Measurements from ENCODE around the gene TMED4. TPM values are rescaled to one million over a fixed set of nuclear protein-coding genes. Genes with fewer than 3 reads are reported as not detected.
"Not testable (repeated sequence)": the region's sequence is repeated elsewhere in the genome, so short reads cannot be mapped to it uniquely, and the experiment has no call there.

Gene TMED4
- total RNA-seq, 1 donor from 2014 or later, result 90.7 TPM

- Mint-ChIP-seq H3K4me3 (ENCODE audit: unreplicated experiment) (no peak overlapping the region), H3K36me3 (ENCODE audit: unreplicated experiment) (no peaks in the 10 kb centered on the region), H3K4me1 (ENCODE audit: low read depth, unreplicated experiment) (peaks cover 5% of the 10 kb centered on the region), H3K9me3 (ENCODE audit: unreplicated experiment) (peaks cover 18% of the 10 kb centered on the region), H3K27me3 (ENCODE audit: unreplicated experiment) (peaks cover 13% of the 10 kb centered on the region), H3K27ac (ENCODE audit: unreplicated experiment) (no peak overlapping the region)
- DNase-seq, result no peak
- TF ChIP-seq CTCF (IDR thresholded peaks at IDR 0.05; ENCODE audit: partially characterized antibody, unreplicated experiment), result no peak
Observed at GRCh38 chr7:44603193-44603592, 21.2 kb upstream of the TMED4 start.

- Mint-ChIP-seq H3K4me3 (ENCODE audit: unreplicated experiment) (no peak overlapping the region), H3K36me3 (ENCODE audit: unreplicated experiment) (no peaks in the 10 kb centered on the region), H3K27ac (ENCODE audit: unreplicated experiment) (no peak overlapping the region), H3K9me3 (ENCODE audit: unreplicated experiment) (peaks cover 17% of the 10 kb centered on the region), H3K4me1 (ENCODE audit: low read depth, unreplicated experiment) (peaks cover 5% of the 10 kb centered on the region), H3K27me3 (ENCODE audit: unreplicated experiment) (peaks cover 13% of the 10 kb centered on the region)
- no peak for DNase-seq
- TF ChIP-seq CTCF (IDR thresholded peaks at IDR 0.05; ENCODE audit: partially characterized antibody, unreplicated experiment), result no peak
Observed at GRCh38 chr7:44602576-44602910, 20.5 kb upstream of the TMED4 start.

GRCh38 chr7:44599222-44599621 is 17.2 kb upstream of the TMED4 start:
- DNase-seq, result no peak
- Mint-ChIP-seq H3K4me3 (ENCODE audit: unreplicated experiment) (no peak overlapping the region), H3K9me3 (ENCODE audit: unreplicated experiment) (peaks cover 4% of the 10 kb centered on the region), H3K27me3 (ENCODE audit: unreplicated experiment) (peaks cover 1% of the 10 kb centered on the region), H3K27ac (ENCODE audit: unreplicated experiment) (no peak overlapping the region), H3K36me3 (ENCODE audit: unreplicated experiment) (no peaks in the 10 kb centered on the region), H3K4me1 (ENCODE audit: low read depth, unreplicated experiment) (no peaks in the 10 kb centered on the region)
- no peak for TF ChIP-seq CTCF (IDR thresholded peaks at IDR 0.05; ENCODE audit: partially characterized antibody, unreplicated experiment)

- not testable (repeated sequence) for H3K27me3 Mint-ChIP-seq (ENCODE audit: unreplicated experiment); DNase-seq; H3K36me3 Mint-ChIP-seq (ENCODE audit: unreplicated experiment); H3K27ac Mint-ChIP-seq (ENCODE audit: unreplicated experiment); H3K4me1 Mint-ChIP-seq (ENCODE audit: low read depth, unreplicated experiment); H3K4me3 Mint-ChIP-seq (ENCODE audit: unreplicated experiment); H3K9me3 Mint-ChIP-seq (ENCODE audit: unreplicated experiment)
Observed at GRCh38 chr7:44597181-44597580, 15.2 kb upstream of the TMED4 start.

GRCh38 chr7:44595934-44596635 is 14.1 kb upstream of the TMED4 start:
- Mint-ChIP-seq H3K9me3 (ENCODE audit: unreplicated experiment) (peaks cover 4% of the 10 kb centered on the region), H3K4me3 (ENCODE audit: unreplicated experiment) (no peak overlapping the region), H3K4me1 (ENCODE audit: low read depth, unreplicated experiment) (no peaks in the 10 kb centered on the region), H3K36me3 (ENCODE audit: unreplicated experiment) (no peaks in the 10 kb centered on the region), H3K27ac (ENCODE audit: unreplicated experiment) (no peak overlapping the region), H3K27me3 (ENCODE audit: unreplicated experiment) (peaks cover 3% of the 10 kb centered on the region)
- DNase-seq, result no peak
- no peak for TF ChIP-seq CTCF (IDR thresholded peaks at IDR 0.05; ENCODE audit: partially characterized antibody, unreplicated experiment)

Measured in glutamatergic neuron (in vitro differentiated cells).